ENCODE results near the gene FOXD2. TPM values are rescaled to one million over a fixed set of nuclear protein-coding genes. Genes with fewer than 3 reads are reported as not detected.

Gene FOXD2
- polyA plus RNA-seq, 2 of the 4 experiments (the other 2 are of a cell fraction): 0.13 to 0.35 TPM

- no peak overlapping the region for H3K4me3 ChIP-seq
- DNase-seq (ENCODE audit: low read depth in 1 of 2, low spot score in 1 of 2) (no peak), FAIRE-seq (no peak), ATAC-seq (no peak)
- TF ChIP-seq MAFK (IDR thresholded peaks at IDR 0.05; ENCODE audit: partially characterized antibody) (no peak), ZC3H11A (IDR thresholded peaks at IDR 0.05) (no peak), HOXB13 (CRISPR knock-in tag; IDR thresholded peaks at IDR 0.05; ENCODE audit: low read depth) (no peak), HDAC2 (IDR thresholded peaks at IDR 0.05) (no peak), HOXA7 (CRISPR knock-in tag; IDR thresholded peaks at IDR 0.05) (no peak), KDM1A (IDR thresholded peaks at IDR 0.05; ENCODE audit: low read depth) (no peak), HMGXB4 (CRISPR knock-in tag; IDR thresholded peaks at IDR 0.05; ENCODE audit: borderline replicate concordance) (no peak), PHF8 (IDR thresholded peaks at IDR 0.05; ENCODE audit: borderline replicate concordance, low read depth) (no peak), TP53 (CRISPR knock-in tag; IDR thresholded peaks at IDR 0.05) (no peak), CTCF (IDR thresholded peaks at IDR 0.05) (no peak), NR3C1 (IDR thresholded peaks at IDR 0.05) (no peak), NFE2L2 (conservative IDR thresholded peaks at IDR 0.05; ENCODE audit: low read length) (no peak), CHD4 (IDR thresholded peaks at IDR 0.05; ENCODE audit: borderline replicate concordance) (no peak), MYC (IDR thresholded peaks at IDR 0.05; ENCODE audit: borderline replicate concordance, low read length) (no peak)
- TF ChIP-seq, protein P1, sequence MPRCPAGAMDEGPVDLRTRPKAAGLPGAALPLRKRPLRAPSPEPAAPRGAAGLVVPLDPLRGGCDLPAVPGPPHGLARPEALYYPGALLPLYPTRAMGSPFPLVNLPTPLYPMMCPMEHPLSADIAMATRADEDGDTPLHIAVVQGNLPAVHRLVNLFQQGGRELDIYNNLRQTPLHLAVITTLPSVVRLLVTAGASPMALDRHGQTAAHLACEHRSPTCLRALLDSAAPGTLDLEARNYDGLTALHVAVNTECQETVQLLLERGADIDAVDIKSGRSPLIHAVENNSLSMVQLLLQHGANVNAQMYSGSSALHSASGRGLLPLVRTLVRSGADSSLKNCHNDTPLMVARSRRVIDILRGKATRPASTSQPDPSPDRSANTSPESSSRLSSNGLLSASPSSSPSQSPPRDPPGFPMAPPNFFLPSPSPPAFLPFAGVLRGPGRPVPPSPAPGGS (IDR thresholded peaks at IDR 0.05): no peak
- TF ChIP-seq, protein P2, sequence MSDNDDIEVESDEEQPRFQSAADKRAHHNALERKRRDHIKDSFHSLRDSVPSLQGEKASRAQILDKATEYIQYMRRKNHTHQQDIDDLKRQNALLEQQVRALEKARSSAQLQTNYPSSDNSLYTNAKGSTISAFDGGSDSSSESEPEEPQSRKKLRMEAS (IDR thresholded peaks at IDR 0.05): no peak
- TF ChIP-seq, protein P3, sequence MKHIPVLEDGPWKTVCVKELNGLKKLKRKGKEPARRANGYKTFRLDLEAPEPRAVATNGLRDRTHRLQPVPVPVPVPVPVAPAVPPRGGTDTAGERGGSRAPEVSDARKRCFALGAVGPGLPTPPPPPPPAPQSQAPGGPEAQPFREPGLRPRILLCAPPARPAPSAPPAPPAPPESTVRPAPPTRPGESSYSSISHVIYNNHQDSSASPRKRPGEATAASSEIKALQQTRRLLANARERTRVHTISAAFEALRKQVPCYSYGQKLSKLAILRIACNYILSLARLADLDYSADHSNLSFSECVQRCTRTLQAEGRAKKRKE (CRISPR knock-in tag; IDR thresholded peaks at IDR 0.05; ENCODE audit: low read depth): no peak
- no peaks in the 10 kb centered on the region for H3K4me1 ChIP-seq
- WGBS (ENCODE audit: missing lambda C conversion rate): 59% methylated on average over 4 of the region's 4 CpGs
- H3K4me2 ChIP-seq: no peak overlapping the region
- H3K9me3 ChIP-seq: no peaks in the 10 kb centered on the region
- ChIA-PET POLR2A (no interaction called here), CTCF (no interaction called here)
- no peak overlapping the region for H3K27ac ChIP-seq
These were observed 31.0 kb downstream of the FOXD2 start for GRCh38 chr1:47468709-47469389.

DNA sequence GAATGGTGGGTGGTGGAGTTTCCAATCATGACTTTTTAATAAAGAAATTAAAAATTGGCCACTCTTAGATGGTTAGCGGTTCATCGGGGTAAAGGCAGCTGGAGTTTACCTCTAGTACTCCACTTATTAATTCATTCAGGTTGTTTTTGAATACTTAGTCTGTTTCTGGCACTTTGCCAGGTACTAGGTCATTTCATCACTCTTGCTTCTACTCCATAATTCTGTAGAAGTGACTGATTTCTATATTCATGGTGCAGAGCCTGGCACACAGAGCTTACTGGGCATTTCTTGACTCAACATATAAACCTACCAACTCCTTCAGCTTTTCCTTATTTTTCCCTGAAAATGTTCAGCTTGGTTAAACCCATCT, 31.5 kb downstream of the FOXD2 start:
- no peak for ATAC-seq
- ChIA-PET CTCF (no interaction called here), POLR2A (no interaction called here)
- Histone ChIP-seq H3K27ac (no peak overlapping the region), H3K4me2 (no peak overlapping the region), H3K4me3 (no peak overlapping the region), H3K4me1 (0 out of 3 replicates have a peak, but pooled peaks cover under 1% of the 10 kb centered on the region), H3K9me3 (no peaks in the 10 kb centered on the region)
- DNase-seq (ENCODE audit: low read depth in 1 of 2, low spot score in 1 of 2): no peak
- 91% methylated on average over 2 of the region's 2 CpGs for WGBS (ENCODE audit: missing lambda C conversion rate)
- FAIRE-seq: no peak
- TF ChIP-seq, protein P4, sequence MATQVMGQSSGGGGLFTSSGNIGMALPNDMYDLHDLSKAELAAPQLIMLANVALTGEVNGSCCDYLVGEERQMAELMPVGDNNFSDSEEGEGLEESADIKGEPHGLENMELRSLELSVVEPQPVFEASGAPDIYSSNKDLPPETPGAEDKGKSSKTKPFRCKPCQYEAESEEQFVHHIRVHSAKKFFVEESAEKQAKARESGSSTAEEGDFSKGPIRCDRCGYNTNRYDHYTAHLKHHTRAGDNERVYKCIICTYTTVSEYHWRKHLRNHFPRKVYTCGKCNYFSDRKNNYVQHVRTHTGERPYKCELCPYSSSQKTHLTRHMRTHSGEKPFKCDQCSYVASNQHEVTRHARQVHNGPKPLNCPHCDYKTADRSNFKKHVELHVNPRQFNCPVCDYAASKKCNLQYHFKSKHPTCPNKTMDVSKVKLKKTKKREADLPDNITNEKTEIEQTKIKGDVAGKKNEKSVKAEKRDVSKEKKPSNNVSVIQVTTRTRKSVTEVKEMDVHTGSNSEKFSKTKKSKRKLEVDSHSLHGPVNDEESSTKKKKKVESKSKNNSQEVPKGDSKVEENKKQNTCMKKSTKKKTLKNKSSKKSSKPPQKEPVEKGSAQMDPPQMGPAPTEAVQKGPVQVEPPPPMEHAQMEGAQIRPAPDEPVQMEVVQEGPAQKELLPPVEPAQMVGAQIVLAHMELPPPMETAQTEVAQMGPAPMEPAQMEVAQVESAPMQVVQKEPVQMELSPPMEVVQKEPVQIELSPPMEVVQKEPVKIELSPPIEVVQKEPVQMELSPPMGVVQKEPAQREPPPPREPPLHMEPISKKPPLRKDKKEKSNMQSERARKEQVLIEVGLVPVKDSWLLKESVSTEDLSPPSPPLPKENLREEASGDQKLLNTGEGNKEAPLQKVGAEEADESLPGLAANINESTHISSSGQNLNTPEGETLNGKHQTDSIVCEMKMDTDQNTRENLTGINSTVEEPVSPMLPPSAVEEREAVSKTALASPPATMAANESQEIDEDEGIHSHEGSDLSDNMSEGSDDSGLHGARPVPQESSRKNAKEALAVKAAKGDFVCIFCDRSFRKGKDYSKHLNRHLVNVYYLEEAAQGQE (IDR thresholded peaks at IDR 0.05): no peak
- TF ChIP-seq ZFP36 (IDR thresholded peaks at IDR 0.05; ENCODE audit: borderline replicate concordance, partially characterized antibody) (no peak), RARB (CRISPR knock-in tag; IDR thresholded peaks at IDR 0.05) (no peak), HMGXB4 (CRISPR knock-in tag; IDR thresholded peaks at IDR 0.05; ENCODE audit: borderline replicate concordance) (no peak), MAFK (IDR thresholded peaks at IDR 0.05; ENCODE audit: partially characterized antibody) (no peak), TP53 (CRISPR knock-in tag; IDR thresholded peaks at IDR 0.05) (no peak), RAD21 (conservative IDR thresholded peaks at IDR 0.05 in 1 of 2, IDR thresholded peaks at IDR 0.05 in 1 of 2) (no peak), HOXA7 (CRISPR knock-in tag; IDR thresholded peaks at IDR 0.05) (no peak), EP300 (IDR thresholded peaks at IDR 0.05) (no peak)
- TF ChIP-seq, protein P1 (IDR thresholded peaks at IDR 0.05): no peak

Measured in A549 (cell line).